ENCODE results near the gene DYNLRB2. TPM values are rescaled to one million over a fixed set of nuclear protein-coding genes. Genes with fewer than 3 reads are reported as not detected.

The DYNLRB2 gene
- total and polyA plus RNA-seq, 9 of the 15 experiments (the other 6 are each of a cell fraction or from before 2014, with no cell fraction given), result not detected

- TF ChIP-seq ZNF668 (CRISPR knock-in tag; IDR thresholded peaks at IDR 0.05) (no peak), ATF2 (CRISPR knock-in tag; IDR thresholded peaks at IDR 0.05) (no peak), NFE2 (IDR thresholded peaks at IDR 0.05; ENCODE audit: low read depth) (peak; percentile 70), POLR2H (tag; IDR thresholded peaks at IDR 0.05; ENCODE audit: low read depth) (no peak), GTF2E2 (tag; IDR thresholded peaks at IDR 0.05) (no peak), ZNF740 (CRISPR knock-in tag; IDR thresholded peaks at IDR 0.05) (no peak), ZNF740 (tag; IDR thresholded peaks at IDR 0.05) (no peak), NEUROD1 (IDR thresholded peaks at IDR 0.05; ENCODE audit: borderline replicate concordance, low read depth, low read length, partially characterized antibody) (no peak), ZMIZ1 (IDR thresholded peaks at IDR 0.05; ENCODE audit: low read depth in 2 of 2, low read length in 2 of 2) (no peak), ZBTB49 (CRISPR knock-in tag; IDR thresholded peaks at IDR 0.05; ENCODE audit: borderline replicate concordance) (no peak)
Observed at GRCh38 chr16:80527297-80527696, 13.5 kb upstream of the DYNLRB2 start (continued).
